Measurements from ENCODE around the gene TOMM40L. TPM values are rescaled to one million over a fixed set of nuclear protein-coding genes. Genes with fewer than 3 reads are reported as not detected.

Gene TOMM40L
- total RNA-seq, 4 donors from 2014 or later: 2.6 to 13.2 (median 7.3) TPM

DNA sequence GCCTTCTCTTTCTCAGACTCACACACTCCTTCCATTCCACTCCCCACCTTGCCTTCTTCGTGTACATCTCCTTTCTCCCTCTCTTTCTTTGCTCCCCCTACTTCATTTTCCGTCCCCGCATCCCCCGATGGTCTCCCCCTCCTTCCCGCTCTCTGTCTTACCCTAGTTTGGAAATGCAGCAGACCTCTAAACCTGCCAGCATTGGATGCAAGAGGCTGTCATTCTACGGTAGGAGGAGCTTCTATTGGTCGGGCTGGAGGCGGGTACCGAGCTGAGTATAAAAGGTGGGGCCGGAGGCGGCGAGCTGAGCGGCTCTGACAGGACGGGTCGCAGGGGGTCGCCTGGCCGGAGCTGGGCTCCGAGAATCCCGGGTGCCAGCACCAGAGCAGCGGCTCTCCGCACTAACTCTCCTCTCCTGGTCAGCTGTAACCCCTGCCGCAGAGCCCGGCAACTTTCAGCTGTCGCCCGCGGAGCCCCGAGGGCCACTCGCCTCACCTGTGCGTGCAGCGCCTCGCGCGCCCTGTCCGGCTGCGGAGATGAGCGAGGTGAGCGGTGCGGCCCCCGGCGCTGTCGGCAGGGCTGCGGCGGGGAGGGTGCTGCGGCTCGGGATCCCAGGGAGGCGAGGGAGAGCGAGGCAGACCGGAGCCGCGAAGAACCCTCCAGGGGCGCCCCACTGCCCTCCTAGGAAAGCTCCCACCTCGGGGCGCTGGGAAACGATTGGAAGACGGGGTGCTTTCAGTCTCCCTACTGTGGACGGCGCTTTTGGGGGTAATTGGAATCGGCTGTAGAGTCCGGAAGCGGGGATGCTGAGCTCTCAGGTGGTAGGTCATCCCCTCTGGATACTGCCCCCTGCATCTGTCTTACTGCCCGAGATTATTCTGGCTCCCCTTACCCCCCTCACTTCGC lies 32.8 kb downstream of the TOMM40L start, which contains the start of gene PCP4L1:
PCP4L1 (plus strand) TSS at position 307 of the 906 bp plus-strand sequence; CDS start at position 537, 230 bp downstream.
- Histone ChIP-seq H3K36me3 (no peaks in the 10 kb centered on the region), H3K4me1 (no peaks in the 10 kb centered on the region), H3K9me3 (no peaks in the 10 kb centered on the region), H3K4me3 (peak within 1 kb of the TSS; percentile 28 to 35), H3K27me3 (peaks cover 3 to 10% of the 10 kb centered on the region in 2 donors), H3K27ac (no peak within 1 kb of the TSS)
- no peak for TF ChIP-seq POLR2A (IDR thresholded peaks at IDR 0.05)
- TF ChIP-seq, protein P1, sequence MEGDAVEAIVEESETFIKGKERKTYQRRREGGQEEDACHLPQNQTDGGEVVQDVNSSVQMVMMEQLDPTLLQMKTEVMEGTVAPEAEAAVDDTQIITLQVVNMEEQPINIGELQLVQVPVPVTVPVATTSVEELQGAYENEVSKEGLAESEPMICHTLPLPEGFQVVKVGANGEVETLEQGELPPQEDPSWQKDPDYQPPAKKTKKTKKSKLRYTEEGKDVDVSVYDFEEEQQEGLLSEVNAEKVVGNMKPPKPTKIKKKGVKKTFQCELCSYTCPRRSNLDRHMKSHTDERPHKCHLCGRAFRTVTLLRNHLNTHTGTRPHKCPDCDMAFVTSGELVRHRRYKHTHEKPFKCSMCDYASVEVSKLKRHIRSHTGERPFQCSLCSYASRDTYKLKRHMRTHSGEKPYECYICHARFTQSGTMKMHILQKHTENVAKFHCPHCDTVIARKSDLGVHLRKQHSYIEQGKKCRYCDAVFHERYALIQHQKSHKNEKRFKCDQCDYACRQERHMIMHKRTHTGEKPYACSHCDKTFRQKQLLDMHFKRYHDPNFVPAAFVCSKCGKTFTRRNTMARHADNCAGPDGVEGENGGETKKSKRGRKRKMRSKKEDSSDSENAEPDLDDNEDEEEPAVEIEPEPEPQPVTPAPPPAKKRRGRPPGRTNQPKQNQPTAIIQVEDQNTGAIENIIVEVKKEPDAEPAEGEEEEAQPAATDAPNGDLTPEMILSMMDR (IDR thresholded peaks at IDR 0.05): no peak
- peak in 1 of 2 donors; percentile 18 for DNase-seq
- intact Hi-C loops (cut with DNase I; ENCODE audit: low total_unique reads): no loop called here

DNA sequence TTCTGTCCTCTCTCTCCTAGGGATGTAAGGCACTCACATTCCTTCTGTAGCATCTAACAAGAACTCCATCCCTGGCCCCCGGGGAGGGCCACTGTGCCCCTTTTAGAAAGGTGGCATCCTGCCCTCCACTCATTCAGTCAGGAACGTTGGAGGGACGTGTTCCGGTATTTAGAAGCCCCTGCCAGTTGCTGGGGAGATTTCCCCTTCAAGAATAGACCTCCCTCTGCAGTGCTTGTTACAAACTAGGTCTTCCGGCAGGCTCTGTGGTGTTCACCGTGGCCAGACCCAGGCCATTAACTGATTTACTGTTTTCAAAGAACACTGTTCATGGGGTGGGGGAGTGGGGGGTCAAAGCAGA lies 33.5 kb downstream of the TOMM40L start:
- H3K27ac ChIP-seq: no peak overlapping the region

DNA sequence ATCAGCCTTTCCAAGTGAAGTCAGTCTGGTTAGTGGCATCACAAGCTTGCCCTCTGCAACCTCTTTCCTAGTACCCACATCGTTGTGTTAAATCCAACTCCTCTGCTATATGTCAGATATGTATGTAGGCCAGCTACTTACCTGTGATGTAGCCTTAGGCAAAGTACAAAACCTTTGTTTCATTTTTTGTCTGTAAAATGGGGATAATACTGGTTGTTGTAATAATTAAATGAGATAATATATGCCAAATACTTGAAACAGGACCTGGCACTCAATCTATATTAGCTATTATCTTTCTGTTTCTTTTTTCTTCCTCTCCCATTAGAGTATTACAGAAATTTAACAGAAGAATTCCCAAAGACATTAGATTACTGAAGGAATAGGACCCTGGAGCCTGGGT lies 33.9 kb downstream of the TOMM40L start:
- no peaks in the 10 kb centered on the region for H3K4me1 ChIP-seq
- no peak overlapping the region for H3K27ac ChIP-seq
- H3K36me3 ChIP-seq: no peaks in the 10 kb centered on the region
- H3K9me3 ChIP-seq: no peaks in the 10 kb centered on the region
- no peak overlapping the region for H3K4me3 ChIP-seq
- H3K27me3 ChIP-seq: peaks cover 3 to 10% of the 10 kb centered on the region in 2 donors
- no peak for TF ChIP-seq POLR2A (IDR thresholded peaks at IDR 0.05)
- TF ChIP-seq, protein P1 (IDR thresholded peaks at IDR 0.05): no peak
- intact Hi-C loops (cut with DNase I; ENCODE audit: low total_unique reads): no loop called here
- no peak for DNase-seq

More for the DNA sequence above, 33.5 kb downstream of the TOMM40L start:
- intact Hi-C loops (cut with DNase I; ENCODE audit: low total_unique reads): no loop called here
- no peak for DNase-seq
- TF ChIP-seq, protein P1 (IDR thresholded peaks at IDR 0.05): no peak
- TF ChIP-seq POLR2A (IDR thresholded peaks at IDR 0.05): no peak
- Histone ChIP-seq H3K9me3 (no peaks in the 10 kb centered on the region), H3K27me3 (peaks cover 3 to 10% of the 10 kb centered on the region in 2 donors), H3K4me1 (no peaks in the 10 kb centered on the region), H3K4me3 (peak overlapping the region in 1 of 2 donors; percentile 35), H3K36me3 (no peaks in the 10 kb centered on the region)

DNA sequence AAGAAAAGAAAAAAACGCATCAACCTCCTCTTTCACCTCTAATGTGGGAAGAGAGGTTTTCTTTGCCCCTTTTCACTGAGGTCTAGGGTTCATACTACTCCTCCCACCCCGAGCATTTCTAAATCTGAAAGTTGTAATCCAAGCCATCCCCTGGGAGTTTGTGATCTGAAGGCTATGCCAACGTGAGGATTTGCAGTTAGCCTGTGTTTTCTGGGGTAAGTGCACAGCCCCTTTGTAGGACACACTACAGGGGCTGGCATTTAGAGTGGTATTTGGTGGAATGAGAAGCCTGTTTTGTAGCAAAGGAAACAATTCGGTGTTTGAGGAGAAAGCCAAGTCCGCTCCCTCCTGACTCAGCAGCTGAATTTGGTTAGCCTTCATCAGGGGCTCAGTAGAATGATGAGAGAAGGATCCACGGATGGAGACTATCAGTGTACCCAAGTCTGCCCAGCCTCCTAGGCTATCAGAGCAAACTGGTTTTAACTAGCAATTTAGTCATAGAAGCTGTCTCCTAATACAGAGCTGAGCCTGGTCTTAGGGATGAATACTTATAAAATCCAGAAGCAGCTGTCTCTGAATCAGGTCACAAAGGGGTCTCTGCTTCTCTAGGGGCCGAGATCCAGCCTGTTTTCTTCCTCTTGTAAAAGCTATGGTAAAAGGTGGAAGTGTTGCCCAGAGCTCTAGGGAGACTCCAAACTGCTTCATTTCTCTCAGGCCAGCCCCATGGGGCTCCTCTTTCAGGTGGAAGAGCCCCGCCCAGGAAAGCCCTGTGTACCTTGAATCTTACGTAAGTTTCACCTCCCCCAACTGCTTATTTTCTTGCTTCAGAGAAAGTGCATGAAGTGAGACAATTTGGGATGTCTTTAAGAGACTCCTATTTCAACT lies 34.8 kb downstream of the TOMM40L start:
- no peak overlapping the region for H3K4me3 ChIP-seq
- no peak overlapping the region for H3K27ac ChIP-seq
- intact Hi-C loops (cut with DNase I; ENCODE audit: low total_unique reads): no loop called here
- no peak for TF ChIP-seq POLR2A (IDR thresholded peaks at IDR 0.05)
- TF ChIP-seq, protein P1 (IDR thresholded peaks at IDR 0.05): no peak
- H3K9me3 ChIP-seq: no peaks in the 10 kb centered on the region
- H3K27me3 ChIP-seq: peaks cover 3 to 10% of the 10 kb centered on the region in 2 donors
- no peaks in the 10 kb centered on the region for H3K4me1 ChIP-seq
- DNase-seq: no peak
- H3K36me3 ChIP-seq: no peaks in the 10 kb centered on the region

All from uterus (tissue), 4 donors.